ENCODE measurements around the gene NUDT11. TPM values are rescaled to one million over a fixed set of nuclear protein-coding genes. Genes with fewer than 3 reads are reported as not detected.
"Not testable (repeated sequence)": the region's sequence is repeated elsewhere in the genome, so short reads cannot be mapped to it uniquely, and the experiment has no call there.

Gene NUDT11
- total and polyA plus RNA-seq, 2 of the 13 experiments (the other 11 are each of a cell fraction or from before 2014, with no cell fraction given), result not detected

DNA sequence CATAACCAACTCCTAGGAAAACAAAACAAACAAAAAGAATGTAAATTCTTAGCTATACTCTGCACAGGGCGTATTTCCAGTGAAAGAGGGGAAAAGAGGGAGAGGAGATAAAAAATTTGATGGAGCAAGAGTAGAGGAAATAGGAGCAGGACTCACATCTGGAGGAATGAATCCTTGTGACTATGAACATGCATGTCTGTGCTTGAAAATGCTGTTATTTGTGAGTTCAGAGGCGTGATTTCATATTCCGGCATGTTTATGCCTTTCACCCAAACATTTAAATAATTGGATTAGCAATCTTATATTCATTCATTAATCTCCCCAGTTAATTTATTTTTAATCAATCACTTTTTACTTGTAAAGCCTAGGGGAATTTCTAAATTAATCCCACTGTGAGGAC, 11.2 kb upstream of the NUDT11 start:
- FAIRE-seq, result no peak
- Histone ChIP-seq H3K79me2 (ENCODE audit: insufficient read depth, low read length) (no peaks in the 10 kb centered on the region), H3K4me1 (ENCODE audit: insufficient read depth, low read length) (no peaks in the 10 kb centered on the region), H3K4me3 (replicated peaks in 1 of 3; ENCODE audit: insufficient read depth in 1 of 3, low read depth in 2 of 3, low read length in 3 of 3) (no peak overlapping the region), H3K36me3 (replicated peaks in 1 of 2; ENCODE audit: control insufficient read depth in 1 of 2, insufficient read depth in 2 of 2, low read length in 2 of 2) (no peaks in the 10 kb centered on the region), H3K4me2 (ENCODE audit: low read depth, low read length) (no peak overlapping the region), H3K27ac (ENCODE audit: extremely low read length, insufficient read depth, low read length) (no peak overlapping the region), H3K9ac (ENCODE audit: insufficient read depth, low read depth, low read length) (no peak overlapping the region), H3K9me3 (ENCODE audit: low read length) (no peaks in the 10 kb centered on the region), H3K27me3 (ENCODE audit: control insufficient read depth in 1 of 2, insufficient read depth in 2 of 2, low read length in 2 of 2) (no peaks in the 10 kb centered on the region), H4K20me1 (ENCODE audit: insufficient read depth, low read length) (no peaks in the 10 kb centered on the region), H2AFZ (ENCODE audit: low read length) (no peak overlapping the region)
- in situ Hi-C loops (cut with HindIII; ENCODE audit: extremely low pct_ligation_motif_present, low pct_unique_long_range_greater_than_20kb), result no loop called here
- TF ChIP-seq ZNF510 (CRISPR knock-in tag; IDR thresholded peaks at IDR 0.05; ENCODE audit: low read depth) (no peak), NFYC (CRISPR knock-in tag; IDR thresholded peaks at IDR 0.05) (no peak), XRCC5 (optimal IDR thresholded peaks at IDR 0.05; ENCODE audit: low read length) (no peak), PBX3 (CRISPR knock-in tag; IDR thresholded peaks at IDR 0.05; ENCODE audit: borderline replicate concordance) (no peak), ZBTB20 (CRISPR knock-in tag; IDR thresholded peaks at IDR 0.05; ENCODE audit: borderline replicate concordance, low read depth) (no peak), ZNF563 (CRISPR knock-in tag; IDR thresholded peaks at IDR 0.05) (no peak), ZNF749 (CRISPR knock-in tag; IDR thresholded peaks at IDR 0.05; ENCODE audit: borderline replicate concordance) (no peak), ZNF205 (CRISPR knock-in tag; IDR thresholded peaks at IDR 0.05) (no peak), ZKSCAN1 (IDR thresholded peaks at IDR 0.05; ENCODE audit: low read length) (no peak), ZFP37 (CRISPR knock-in tag; IDR thresholded peaks at IDR 0.05; ENCODE audit: borderline replicate concordance) (no peak), ZNF354B (CRISPR knock-in tag; IDR thresholded peaks at IDR 0.05) (no peak), RCOR2 (CRISPR knock-in tag; IDR thresholded peaks at IDR 0.05) (no peak)
- TF ChIP-seq, protein P1, sequence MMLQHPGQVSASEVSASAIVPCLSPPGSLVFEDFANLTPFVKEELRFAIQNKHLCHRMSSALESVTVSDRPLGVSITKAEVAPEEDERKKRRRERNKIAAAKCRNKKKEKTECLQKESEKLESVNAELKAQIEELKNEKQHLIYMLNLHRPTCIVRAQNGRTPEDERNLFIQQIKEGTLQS (CRISPR knock-in tag; IDR thresholded peaks at IDR 0.05), result no peak
- TF ChIP-seq, protein P2, sequence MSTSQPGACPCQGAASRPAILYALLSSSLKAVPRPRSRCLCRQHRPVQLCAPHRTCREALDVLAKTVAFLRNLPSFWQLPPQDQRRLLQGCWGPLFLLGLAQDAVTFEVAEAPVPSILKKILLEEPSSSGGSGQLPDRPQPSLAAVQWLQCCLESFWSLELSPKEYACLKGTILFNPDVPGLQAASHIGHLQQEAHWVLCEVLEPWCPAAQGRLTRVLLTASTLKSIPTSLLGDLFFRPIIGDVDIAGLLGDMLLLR (CRISPR knock-in tag; IDR thresholded peaks at IDR 0.05), result no peak
- ChIA-PET POLR2A (no interaction called here), CTCF (ENCODE audit: low intra/inter-chr PET ratio, low total read pairs) (no interaction called here)
- ATAC-seq, result no peak
- 42% methylated on average over 3 of the region's 3 CpGs for WGBS (ENCODE audit: low lambda C conversion rate)
- no peak for DNase-seq (ENCODE audit: low spot score)
- intact Hi-C loops (cut with micrococcal nuclease; ENCODE audit: unreplicated experiment), result no loop called here
- BruUV-seq (replicated peaks), result no TSS peak

GRCh38 chrX:51495701-51496488, 497 bp downstream of the NUDT11 start:
- H3K4me3 ChIP-seq (replicated peaks in 1 of 3; ENCODE audit: insufficient read depth in 1 of 3, low read depth in 2 of 3, low read length in 3 of 3); CTCF ChIA-PET (ENCODE audit: low intra/inter-chr PET ratio, low total read pairs): not testable (repeated sequence)

More at GRCh38 chrX:51495701-51496488, 497 bp downstream of the NUDT11 start:
- H3K27ac ChIP-seq (ENCODE audit: extremely low read length, insufficient read depth, low read length); H3K9me3 ChIP-seq (ENCODE audit: low read length); DNase-seq (ENCODE audit: low spot score); H2AFZ ChIP-seq (ENCODE audit: low read length); ATAC-seq; in situ Hi-C loops (cut with HindIII; ENCODE audit: extremely low pct_ligation_motif_present, low pct_unique_long_range_greater_than_20kb); H3K9ac ChIP-seq (ENCODE audit: insufficient read depth, low read depth, low read length); H3K36me3 ChIP-seq (replicated peaks in 1 of 2; ENCODE audit: control insufficient read depth in 1 of 2, insufficient read depth in 2 of 2, low read length in 2 of 2); intact Hi-C loops (cut with micrococcal nuclease; ENCODE audit: unreplicated experiment); FAIRE-seq; H3K4me1 ChIP-seq (ENCODE audit: insufficient read depth, low read length); BruUV-seq (replicated peaks); POLR2A ChIA-PET; H4K20me1 ChIP-seq (ENCODE audit: insufficient read depth, low read length); H3K27me3 ChIP-seq (ENCODE audit: control insufficient read depth in 1 of 2, insufficient read depth in 2 of 2, low read length in 2 of 2); H3K4me2 ChIP-seq (ENCODE audit: low read depth, low read length); H3K79me2 ChIP-seq (ENCODE audit: insufficient read depth, low read length): not testable (repeated sequence)
- WGBS (ENCODE audit: low lambda C conversion rate), result 86% methylated on average over 20 of the region's 60 CpGs
